ENCODE data around the gene TAPBP. TPM values are rescaled to one million over a fixed set of nuclear protein-coding genes. Genes with fewer than 3 reads are reported as not detected.

TAPBP gene
- total RNA-seq, 1 donor from 2014 or later, result 20.2 TPM

GRCh38 chr6:33250731-33251130, 63.1 kb downstream of the TAPBP start:
- Mint-ChIP-seq H3K27me3 (peaks cover 15% of the 10 kb centered on the region), H3K4me3 (ENCODE audit: low read depth) (no peak overlapping the region), H3K27ac (no peak overlapping the region), H3K36me3 (ENCODE audit: insufficient read depth) (peaks cover 15% of the 10 kb centered on the region), H3K4me1 (ENCODE audit: low read depth) (peaks cover 18% of the 10 kb centered on the region), H3K9me3 (ENCODE audit: low read depth) (no peaks in the 10 kb centered on the region)
- no peak for DNase-seq (ENCODE audit: low spot score, unreplicated experiment)
- TF ChIP-seq, protein P1, sequence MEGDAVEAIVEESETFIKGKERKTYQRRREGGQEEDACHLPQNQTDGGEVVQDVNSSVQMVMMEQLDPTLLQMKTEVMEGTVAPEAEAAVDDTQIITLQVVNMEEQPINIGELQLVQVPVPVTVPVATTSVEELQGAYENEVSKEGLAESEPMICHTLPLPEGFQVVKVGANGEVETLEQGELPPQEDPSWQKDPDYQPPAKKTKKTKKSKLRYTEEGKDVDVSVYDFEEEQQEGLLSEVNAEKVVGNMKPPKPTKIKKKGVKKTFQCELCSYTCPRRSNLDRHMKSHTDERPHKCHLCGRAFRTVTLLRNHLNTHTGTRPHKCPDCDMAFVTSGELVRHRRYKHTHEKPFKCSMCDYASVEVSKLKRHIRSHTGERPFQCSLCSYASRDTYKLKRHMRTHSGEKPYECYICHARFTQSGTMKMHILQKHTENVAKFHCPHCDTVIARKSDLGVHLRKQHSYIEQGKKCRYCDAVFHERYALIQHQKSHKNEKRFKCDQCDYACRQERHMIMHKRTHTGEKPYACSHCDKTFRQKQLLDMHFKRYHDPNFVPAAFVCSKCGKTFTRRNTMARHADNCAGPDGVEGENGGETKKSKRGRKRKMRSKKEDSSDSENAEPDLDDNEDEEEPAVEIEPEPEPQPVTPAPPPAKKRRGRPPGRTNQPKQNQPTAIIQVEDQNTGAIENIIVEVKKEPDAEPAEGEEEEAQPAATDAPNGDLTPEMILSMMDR (IDR thresholded peaks at IDR 0.05; ENCODE audit: unreplicated experiment), result no peak

DNA sequence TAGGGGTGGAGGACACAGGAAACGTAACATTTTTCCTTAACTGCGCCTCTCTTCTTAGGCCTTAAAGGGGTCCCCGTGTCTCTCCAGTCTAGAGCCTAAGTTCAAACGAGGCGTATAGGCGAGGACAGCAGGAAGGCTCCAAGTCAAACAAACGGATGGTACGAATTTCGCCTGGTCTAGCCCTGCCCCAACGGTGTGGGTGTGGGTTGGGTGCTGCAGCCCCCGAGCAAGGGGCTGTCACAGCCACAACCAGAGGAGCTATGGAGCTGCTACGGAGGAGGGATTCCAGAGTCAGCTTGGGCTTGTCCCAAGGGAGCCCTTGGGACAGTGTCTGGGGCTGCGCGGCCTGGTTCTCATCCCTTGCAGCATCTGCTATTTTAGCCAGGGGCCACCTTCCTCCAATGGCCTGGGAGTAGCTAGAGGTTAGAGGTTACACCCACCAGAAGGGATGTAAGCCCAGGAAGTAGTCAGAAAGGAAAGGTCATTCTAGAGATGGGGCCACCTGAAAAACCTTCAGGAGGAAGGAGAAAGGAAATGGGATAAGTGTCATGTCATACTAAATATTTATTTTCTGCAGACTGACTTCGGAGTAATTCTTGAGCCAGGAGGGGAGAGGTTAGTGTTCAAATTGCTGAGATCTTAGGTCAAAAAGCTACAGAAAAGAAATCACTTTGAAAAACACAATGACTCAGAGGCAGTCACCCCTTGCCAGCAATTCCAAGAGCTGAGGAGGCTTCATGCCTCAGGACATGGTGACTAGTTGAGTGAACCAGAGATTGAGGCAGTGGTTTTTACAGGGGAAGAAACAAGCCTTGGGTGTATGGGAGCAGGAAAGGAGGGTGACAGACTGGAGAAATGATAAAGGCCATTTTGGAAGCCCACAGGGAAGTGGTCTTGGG, 63.9 kb downstream of the TAPBP start:
- TF ChIP-seq, protein P1 (IDR thresholded peaks at IDR 0.05; ENCODE audit: unreplicated experiment), result no peak
- no peaks in the 10 kb centered on the region for H3K9me3 Mint-ChIP-seq (ENCODE audit: low read depth)
- DNase-seq (ENCODE audit: low spot score, unreplicated experiment), result no peak
- peaks cover 14% of the 10 kb centered on the region for H3K36me3 Mint-ChIP-seq (ENCODE audit: insufficient read depth)
- peak overlapping the region; percentile 73 for H3K4me3 Mint-ChIP-seq (ENCODE audit: low read depth)
- H3K27me3 Mint-ChIP-seq, result peaks cover 15% of the 10 kb centered on the region
- H3K27ac Mint-ChIP-seq, result peak overlapping the region; percentile 49
- H3K4me1 Mint-ChIP-seq (ENCODE audit: low read depth), result peaks cover 18% of the 10 kb centered on the region

Small RNAs within 50 kb of the gene (microRNA-seq; reads per million reads assigned to microRNA genes)
- gene MIR6834 (ENCODE audit: borderline number of aligned reads, unreplicated experiment), result not detected
- not detected for gene MIR6873 (ENCODE audit: borderline number of aligned reads, unreplicated experiment)

Other genes starting within 250 kb of the TAPBP start
- gene HLA-DPA1, start 240.4 kb downstream of the TAPBP start, total RNA-seq, result 0.89 and 1.8 TPM in 2 replicates
- gene HLA-DPB1, start 238.1 kb downstream of the TAPBP start, total RNA-seq, result 13.5 and 17.9 TPM in 2 replicates
- 4.3 and 5.3 TPM in 2 replicates for gene COL11A2, start 121.6 kb downstream of the TAPBP start, total RNA-seq
- gene RXRB, start 113.4 kb downstream of the TAPBP start, total RNA-seq, result 44.3 and 47.1 TPM in 2 replicates
- gene SLC39A7, start 113.2 kb downstream of the TAPBP start, total RNA-seq, result 108 and 109 TPM in 2 replicates
- 7.0 and 9.2 TPM in 2 replicates for gene HSD17B8, start 109.4 kb downstream of the TAPBP start, total RNA-seq
- gene RING1, start 105.6 kb downstream of the TAPBP start, total RNA-seq, result 56.2 and 62.4 TPM in 2 replicates
- 77.2 and 81.7 TPM in 2 replicates for gene VPS52, start 42.2 kb downstream of the TAPBP start, total RNA-seq
- 1,974 and 2,131 TPM in 2 replicates for gene RPS18, start 42.0 kb downstream of the TAPBP start, total RNA-seq
- gene B3GALT4, start 37.0 kb downstream of the TAPBP start, total RNA-seq, result 5.3 and 5.7 TPM in 2 replicates
- gene WDR46, start 24.8 kb downstream of the TAPBP start, total RNA-seq, result 47.5 and 53.4 TPM in 2 replicates
- 46.1 and 52.1 TPM in 2 replicates for gene PFDN6, start 24.5 kb downstream of the TAPBP start, total RNA-seq
- gene RGL2, start 15.1 kb downstream of the TAPBP start, total RNA-seq, result 175 and 196 TPM in 2 replicates
- gene ZBTB22, start 3.7 kb upstream of the TAPBP start, total RNA-seq, result 27.3 and 28.1 TPM in 2 replicates
- 47.5 and 48.4 TPM in 2 replicates for gene DAXX, start 8.9 kb upstream of the TAPBP start, total RNA-seq
- 45.5 and 46.6 TPM in 2 replicates for gene KIFC1, start 77.7 kb upstream of the TAPBP start, total RNA-seq
- gene PHF1, start 96.9 kb upstream of the TAPBP start, total RNA-seq, result 58.1 and 58.4 TPM in 2 replicates
- 252 and 264 TPM in 2 replicates for gene CUTA, start 104.0 kb upstream of the TAPBP start, total RNA-seq
- gene SYNGAP1, start 106.0 kb upstream of the TAPBP start, total RNA-seq, result 59.9 and 60.3 TPM in 2 replicates
- gene ZBTB9, start 140.5 kb upstream of the TAPBP start, total RNA-seq, result 15.4 and 15.7 TPM in 2 replicates